GM21717 (cell line): ENCODE measurements around the gene IPPK.
A peak's percentile ranks its signal among the peaks of the same experiment; 100 is the strongest.

Source experiments
- ATAC-seq: cut with Tn5 transposase; IDR thresholded peaks from one replicate; pipeline ENCODE4 v1.9.1; 2021; ENCODE audit warnings: mild to moderate bottlenecking, moderate library complexity; ENCODE audit not compliant: unreplicated experiment

The IPPK gene

GRCh38 chr9:92696619-92697018, 26.7 kb upstream of the IPPK start:
- ATAC-seq, result no peak

GRCh38 chr9:92686954-92687353, 17.0 kb upstream of the IPPK start:
- no peak for ATAC-seq

- no peak for ATAC-seq
Measured at GRCh38 chr9:92685022-92685421, 15.1 kb upstream of the IPPK start.

DNA sequence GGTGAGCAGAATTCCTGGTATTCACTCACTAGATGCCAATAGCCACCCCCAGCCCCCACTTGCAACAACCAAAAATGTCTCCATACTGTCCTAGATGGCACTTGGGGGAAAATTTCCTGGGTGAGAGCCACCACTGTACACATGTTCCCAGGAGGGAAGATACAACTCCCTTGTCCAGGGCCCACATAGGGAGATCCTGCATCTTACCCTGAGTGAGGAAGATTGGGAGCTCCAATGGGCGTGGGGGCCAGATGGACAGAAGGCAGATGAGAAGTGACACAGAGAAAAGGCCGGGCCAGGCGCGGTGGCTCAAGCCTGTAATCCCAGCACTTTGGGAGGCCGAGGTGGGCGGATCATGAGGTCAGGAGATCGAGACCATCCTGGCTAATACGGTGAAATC, 12.3 kb upstream of the IPPK start:
- no peak for ATAC-seq

GRCh38 chr9:92680166-92681119, 10.5 kb upstream of the IPPK start:
- no peak for ATAC-seq

- no peak for ATAC-seq
Measured at GRCh38 chr9:92679413-92680165, 9.7 kb upstream of the IPPK start.

- ATAC-seq, result no peak
Measured at GRCh38 chr9:92671323-92671722, 1.4 kb upstream of the IPPK start.

- peak; percentile 14 for ATAC-seq
Measured at GRCh38 chr9:92669527-92669889, 423 bp downstream of the IPPK start.

DNA sequence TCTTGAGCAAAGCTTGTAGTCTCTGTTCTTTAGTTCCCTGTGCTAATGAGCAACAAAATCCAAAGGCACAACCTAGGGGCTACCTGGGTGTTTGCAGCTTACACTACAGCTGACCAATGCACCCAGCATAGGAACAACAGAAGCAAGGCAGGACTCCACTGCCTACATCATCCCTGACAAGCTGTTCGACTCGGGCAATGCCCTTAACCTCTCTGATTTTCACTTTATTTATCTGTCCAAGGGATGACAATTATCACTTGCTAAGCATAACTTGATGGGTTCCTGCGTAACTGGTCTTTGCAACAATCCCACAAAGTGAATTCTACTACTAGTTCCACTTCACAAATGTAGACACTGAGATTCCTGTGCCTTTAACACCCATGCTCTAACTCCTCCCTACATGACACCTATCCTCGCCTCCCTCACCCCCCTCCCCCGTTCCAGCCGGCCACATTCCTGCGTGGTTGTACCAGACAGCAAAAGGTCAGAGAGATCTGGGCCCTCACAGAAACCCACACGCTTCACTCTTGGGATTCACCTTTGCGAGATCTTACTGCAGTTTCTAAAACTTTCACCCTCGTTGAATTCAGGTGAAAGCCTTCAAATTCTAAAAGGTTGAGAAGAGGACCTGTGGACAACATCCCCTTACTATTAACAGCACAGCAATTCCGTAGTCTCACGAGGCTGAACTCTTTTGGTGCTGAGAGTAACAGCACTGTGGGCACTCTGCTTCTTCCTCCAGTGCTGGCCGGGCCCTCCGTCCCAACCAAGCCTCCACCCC, 995 bp downstream of the IPPK start:
- ATAC-seq, result no peak

GRCh38 chr9:92666912-92667532, 2.9 kb downstream of the IPPK start:
- ATAC-seq, result no peak

DNA sequence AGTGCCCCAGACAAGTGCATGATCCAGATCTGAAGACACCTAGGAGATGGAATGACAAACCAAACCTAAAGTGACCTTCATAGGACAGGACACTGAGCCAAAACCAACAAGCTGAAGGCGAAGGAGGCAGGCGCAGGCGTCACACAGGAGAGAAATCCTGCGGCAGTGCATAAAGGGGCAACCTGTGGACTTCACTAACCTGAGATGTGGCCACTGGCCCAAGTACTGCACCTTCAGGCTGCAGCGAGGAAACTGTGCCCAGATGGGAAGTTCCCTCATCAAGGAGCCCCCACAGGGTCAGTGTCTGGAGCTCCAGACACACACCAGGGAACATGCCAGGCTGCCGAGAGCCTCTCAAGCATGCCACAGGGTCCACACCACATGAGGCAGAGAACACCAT, 3.7 kb downstream of the IPPK start:
- ATAC-seq, result no peak

DNA sequence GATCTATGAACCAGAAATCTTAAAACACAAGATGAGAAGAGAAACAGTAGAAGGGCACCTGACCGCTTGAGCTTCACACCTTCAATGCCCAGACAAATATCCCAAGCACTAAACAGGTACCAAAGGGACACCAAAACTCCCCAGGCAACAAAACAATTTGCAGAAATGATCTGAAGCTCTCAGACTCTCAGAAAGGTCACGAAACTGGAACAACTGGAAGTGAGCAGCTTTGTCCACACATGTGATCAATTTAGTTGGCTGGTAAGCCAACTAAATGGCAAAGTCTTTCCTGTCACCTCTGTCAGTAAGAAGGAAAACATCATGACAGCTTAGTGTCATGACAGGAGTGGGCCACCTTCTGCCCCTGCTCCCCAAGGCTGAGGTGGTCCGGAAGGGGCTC, 4.1 kb downstream of the IPPK start:
- no peak for ATAC-seq

- no peak for ATAC-seq
Measured at GRCh38 chr9:92664394-92665152, 5.4 kb downstream of the IPPK start.

GRCh38 chr9:92663951-92664350, 6.0 kb downstream of the IPPK start:
- no peak for ATAC-seq

- ATAC-seq, result no peak
Measured at GRCh38 chr9:92663126-92663525, 6.8 kb downstream of the IPPK start.

GRCh38 chr9:92661743-92662142, 8.2 kb downstream of the IPPK start:
- no peak for ATAC-seq

DNA sequence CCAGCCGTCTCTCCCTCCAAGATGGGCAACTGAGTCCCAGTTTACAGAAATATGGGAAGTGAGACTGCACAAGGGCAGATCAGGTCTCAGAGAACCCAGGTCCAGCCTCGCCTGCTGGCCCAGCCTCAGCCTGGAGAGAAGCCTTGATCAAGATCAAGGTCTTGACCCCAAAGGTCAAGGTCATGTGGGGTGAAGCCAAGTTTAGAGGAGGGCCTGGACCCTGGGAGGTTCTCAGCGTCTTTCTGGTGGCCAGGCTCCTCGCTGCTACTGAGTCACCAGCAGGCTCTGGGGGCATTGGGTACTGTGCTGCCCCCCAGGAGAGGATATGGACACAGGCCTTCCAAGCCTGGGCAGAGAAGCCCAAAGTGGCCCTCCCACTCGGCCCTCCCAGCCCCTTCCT, 8.8 kb downstream of the IPPK start:
- ATAC-seq, result no peak

- ATAC-seq, result no peak
Measured at GRCh38 chr9:92660266-92660665, 9.7 kb downstream of the IPPK start.

- no peak for ATAC-seq
Measured at GRCh38 chr9:92659601-92660000, 10.3 kb downstream of the IPPK start.

GRCh38 chr9:92658611-92659010, 11.3 kb downstream of the IPPK start:
- ATAC-seq, result no peak
